ENCODE measurements around the gene LHFPL6. TPM values are rescaled to one million over a fixed set of nuclear protein-coding genes. Genes with fewer than 3 reads are reported as not detected.

Gene LHFPL6
- total RNA-seq, 2 donors from 2014 or later = 99.0 to 115 TPM

DNA sequence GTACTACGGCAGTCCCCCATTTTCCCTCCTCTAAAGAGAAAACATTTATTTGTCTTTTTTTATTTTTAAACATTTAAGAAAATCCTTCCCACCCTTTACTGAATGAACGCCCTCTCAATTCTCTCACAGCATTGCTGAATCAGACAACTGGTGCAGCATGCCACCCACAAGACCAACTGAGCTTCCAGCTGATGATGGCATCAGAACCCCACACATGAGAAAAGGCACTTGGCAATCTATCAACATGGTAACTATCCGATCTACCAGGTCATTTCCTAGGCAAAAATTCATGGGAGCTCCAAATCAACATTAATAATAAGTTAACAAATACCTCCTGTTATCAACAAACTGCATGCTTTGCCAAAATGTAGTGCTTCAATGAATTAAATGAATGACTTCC lies 43.1 kb downstream of the LHFPL6 start:
- Histone ChIP-seq H3K4me1 (ENCODE audit: control insufficient read depth in 1 of 2, low read depth in 2 of 2) (peaks cover 6 to 19% of the 10 kb centered on the region in 2 donors), H3K27ac (no peak overlapping the region), H3K4me3 (no peak overlapping the region), H3K36me3 (no peaks in the 10 kb centered on the region), H3K9me3 (no peaks in the 10 kb centered on the region), H3K27me3 (replicated peaks; ENCODE audit: insufficient read depth) (no peaks in the 10 kb centered on the region)
- ATAC-seq (ENCODE audit: insufficient number of reproducible peaks, low FRiP score, low read depth) (no peak), DNase-seq (ENCODE audit: low spot score) (no peak)
- TF ChIP-seq CTCF (IDR thresholded peaks at IDR 0.05) = no peak

DNA sequence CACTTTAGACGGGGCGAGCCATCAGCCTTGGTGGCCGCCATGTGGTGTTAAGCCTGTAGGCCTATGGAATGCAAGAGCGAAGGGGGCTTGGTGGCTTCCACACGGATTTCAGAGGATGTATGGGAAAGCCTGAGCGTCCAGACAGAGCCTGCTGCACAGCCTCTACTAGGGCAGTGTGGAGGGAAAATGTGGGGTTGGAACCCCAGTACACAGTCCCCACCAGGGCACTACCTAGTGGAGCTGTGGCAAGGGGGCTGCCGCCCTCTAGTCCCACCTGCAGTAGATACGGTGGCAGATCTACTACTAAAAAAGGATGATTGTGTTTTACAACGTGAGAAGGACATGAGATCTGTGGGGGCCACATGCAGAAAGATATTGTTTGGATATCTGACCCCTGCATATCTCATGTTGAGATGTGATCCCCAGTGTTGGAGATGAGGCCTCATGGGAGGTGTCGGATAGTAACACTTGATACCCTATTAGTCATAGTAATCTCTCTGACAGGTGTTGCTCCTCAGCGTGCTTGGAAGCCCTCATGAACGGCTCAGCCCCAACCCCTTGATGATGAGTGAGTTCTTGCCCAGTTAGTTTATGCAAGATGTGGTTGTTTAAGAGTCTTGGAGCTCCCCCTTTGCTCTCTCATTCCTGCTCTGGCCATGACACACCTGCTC lies 45.6 kb downstream of the LHFPL6 start:
- Histone ChIP-seq H3K9me3 (no peaks in the 10 kb centered on the region), H3K4me3 (no peak overlapping the region), H3K4me1 (ENCODE audit: control insufficient read depth in 1 of 2, low read depth in 2 of 2) (peaks cover 0 to 12% of the 10 kb centered on the region in 2 donors), H3K27ac (no peak overlapping the region), H3K27me3 (replicated peaks; ENCODE audit: insufficient read depth) (no peaks in the 10 kb centered on the region), H3K36me3 (no peaks in the 10 kb centered on the region)
- ATAC-seq (ENCODE audit: insufficient number of reproducible peaks, low FRiP score, low read depth) = no peak
- no peak for DNase-seq (ENCODE audit: low spot score)
- no peak for TF ChIP-seq CTCF (IDR thresholded peaks at IDR 0.05)

- H3K4me1 ChIP-seq (ENCODE audit: control insufficient read depth in 1 of 2, low read depth in 2 of 2) = peaks cover 0 to 18% of the 10 kb centered on the region in 2 donors
- ATAC-seq (ENCODE audit: insufficient number of reproducible peaks, low FRiP score, low read depth) (no peak), DNase-seq (ENCODE audit: low spot score) (no peak)
- H3K4me3 ChIP-seq = no peak overlapping the region
- H3K27me3 ChIP-seq (replicated peaks; ENCODE audit: insufficient read depth) = no peaks in the 10 kb centered on the region
- H3K36me3 ChIP-seq = no peaks in the 10 kb centered on the region
- no peak overlapping the region for H3K27ac ChIP-seq
- H3K9me3 ChIP-seq = no peaks in the 10 kb centered on the region
- TF ChIP-seq CTCF (IDR thresholded peaks at IDR 0.05) = no peak
These were observed 46.1 kb downstream of the LHFPL6 start for GRCh38 chr13:39556866-39557265.

DNA sequence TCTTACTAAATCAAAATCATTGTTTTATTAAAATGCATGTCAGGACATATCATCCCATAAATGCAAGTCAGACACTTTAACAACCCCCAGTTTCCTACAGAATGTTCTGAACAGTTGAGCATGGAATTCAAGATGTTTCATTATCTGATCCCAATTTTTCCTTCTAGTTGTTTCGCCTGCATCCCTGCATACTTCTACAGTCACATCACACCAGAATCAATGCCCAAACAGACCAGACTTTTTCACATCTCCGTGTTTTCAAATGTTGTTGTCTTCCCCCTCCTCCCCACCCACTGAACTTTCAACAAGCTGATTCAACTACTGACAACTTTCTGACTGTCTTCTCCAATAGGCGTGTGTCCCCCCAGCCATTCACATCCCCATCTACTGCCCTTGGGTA lies 48.6 kb downstream of the LHFPL6 start:
- DNase-seq (ENCODE audit: low spot score) (no peak), ATAC-seq (ENCODE audit: insufficient number of reproducible peaks, low FRiP score, low read depth) (no peak)
- no peak overlapping the region for H3K27ac ChIP-seq
- no peak overlapping the region for H3K4me3 ChIP-seq
- no peaks in the 10 kb centered on the region for H3K9me3 ChIP-seq
- H3K36me3 ChIP-seq = no peaks in the 10 kb centered on the region
- no peak for TF ChIP-seq CTCF (IDR thresholded peaks at IDR 0.05)
- H3K4me1 ChIP-seq (ENCODE audit: control insufficient read depth in 1 of 2, low read depth in 2 of 2) = peaks cover 4 to 25% of the 10 kb centered on the region in 2 donors
- no peaks in the 10 kb centered on the region for H3K27me3 ChIP-seq (replicated peaks; ENCODE audit: insufficient read depth)

DNA sequence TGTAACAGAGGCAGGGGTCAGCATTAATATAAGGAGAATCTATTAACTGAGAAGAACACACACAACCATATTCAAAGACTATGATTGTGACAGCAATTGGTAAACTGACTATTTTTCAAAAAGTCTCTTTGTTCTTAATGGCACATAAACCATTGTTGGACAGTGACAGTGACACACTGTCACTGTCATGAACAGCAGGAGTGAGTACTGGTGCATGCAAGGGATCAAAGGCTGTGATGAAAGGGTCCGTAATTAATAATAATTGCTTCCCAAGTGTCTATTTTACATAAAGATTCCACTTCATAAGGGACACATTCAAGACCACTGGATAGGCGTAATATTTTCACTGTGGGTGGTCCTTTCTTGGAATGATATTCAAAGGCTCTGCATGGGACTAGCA lies 50.7 kb downstream of the LHFPL6 start:
- Histone ChIP-seq H3K27me3 (replicated peaks; ENCODE audit: insufficient read depth) (no peaks in the 10 kb centered on the region), H3K4me3 (no peak overlapping the region), H3K9me3 (no peaks in the 10 kb centered on the region), H3K36me3 (no peaks in the 10 kb centered on the region), H3K27ac (no peak overlapping the region), H3K4me1 (ENCODE audit: control insufficient read depth in 1 of 2, low read depth in 2 of 2) (peaks cover 4 to 25% of the 10 kb centered on the region in 2 donors)
- ATAC-seq (ENCODE audit: insufficient number of reproducible peaks, low FRiP score, low read depth) = no peak
- no peak for DNase-seq (ENCODE audit: low spot score)
- no peak for TF ChIP-seq CTCF (IDR thresholded peaks at IDR 0.05)
